ENCODE data around the gene EIF3CL.
"Not testable (repeated sequence)": the region's sequence is repeated elsewhere in the genome, so short reads cannot be mapped to it uniquely, and the experiment has no call there.

- TF ChIP-seq POLR2AphosphoS5 (IDR thresholded peaks at IDR 0.05; ENCODE audit: low read depth, low read length); ATF3 (IDR thresholded peaks at IDR 0.05); MAX (IDR thresholded peaks at IDR 0.05); CTCF (IDR thresholded peaks at IDR 0.05 in 2 of 3, conservative IDR thresholded peaks at IDR 0.05 in 1 of 3; ENCODE audit: borderline replicate concordance in 1 of 3, insufficient read depth in 1 of 3, low read depth in 2 of 3, low read length in 2 of 3); EZH2phosphoT487 (IDR thresholded peaks at IDR 0.05; ENCODE audit: borderline replicate concordance): not testable (repeated sequence)
Measured at GRCh38 chr16:28417033-28417432, 13.4 kb upstream of the EIF3CL start.

All from HCT116 (cell line).